K562 (cell line): ENCODE measurements around the gene ZNF485. TPM values are rescaled to one million over a fixed set of nuclear protein-coding genes. Genes with fewer than 3 reads are reported as not detected.

Experiments used
- ATF7 ChIP-seq: fragments of 450-650 bp; IDR thresholded peaks from 2 replicates; pipeline ENCODE4 v1.7.1; 2014; ENCODE audit warnings: mild to moderate bottlenecking, moderate library complexity
- BACH1 ChIP-seq: fragments of 200-800 bp; sonication (Bioruptor generic); IDR thresholded peaks from 2 replicates; pipeline ENCODE4 v1.6.1; 2016; ENCODE audit warnings: missing genetic modification characterization, missing compliant biosample characterization
- C11orf30 ChIP-seq: fragments of 450-650 bp; IDR thresholded peaks from 2 replicates; pipeline ENCODE4 v1.6.1; 2016; ENCODE audit warnings: low read depth, mild to moderate bottlenecking
- EP300 ChIP-seq: IDR thresholded peaks from 2 replicates; pipeline ENCODE4 v1.6.1; 2012; ENCODE audit warnings: low read length, improper control_type of control experiment
- FUS ChIP-seq: fragments of 200-400 bp; formaldehyde crosslinking; optimal IDR thresholded peaks from 2 replicates; pipeline ENCODE3; 2017; ENCODE audit warnings: low read depth, low read length
- JUN ChIP-seq, 2 experiments: sonication (generic) in 1 of 2; formaldehyde crosslinking in 1 of 2; IDR thresholded peaks; 2 replicates each; pipeline versions ENCODE4 v1.6.1 to v1.8.0; 2012 to 2022; ENCODE audit warnings: borderline replicate concordance in 2 of 2, mild to moderate bottlenecking in 2 of 2, improper control_type of control experiment in 1 of 2, low read depth in 1 of 2, low read length in 1 of 2, missing genetic modification reagents in 1 of 2
- JUND ChIP-seq, 2 experiments: IDR thresholded peaks; 2 replicates in 1 of 2; 3 replicates in 1 of 2; pipeline ENCODE4 v1.6.1; 2011; ENCODE audit warnings: borderline replicate concordance in 2 of 2, low read depth in 2 of 2, low read length in 2 of 2, improper control_type of control experiment in 1 of 2, missing biosample characterization in 1 of 2, missing genetic modification characterization in 1 of 2, missing genetic modification reagents in 1 of 2
- LEF1 ChIP-seq: fragments of 450-650 bp; IDR thresholded peaks from 2 replicates; pipeline ENCODE4 v1.6.1; 2016; ENCODE audit warnings: mild to moderate bottlenecking
- NBN ChIP-seq: fragments of 450-650 bp; IDR thresholded peaks from 2 replicates; pipeline ENCODE4 v1.6.1; 2016; ENCODE audit warnings: low read depth, mild to moderate bottlenecking
- NFE2 ChIP-seq: IDR thresholded peaks from 2 replicates; pipeline ENCODE4 v1.6.1; 2014; ENCODE audit warnings: antibody characterized with exemption, low read depth
- STAG1 ChIP-seq: sonication (generic); formaldehyde crosslinking; IDR thresholded peaks from 2 replicates; pipeline ENCODE4 v1.5.0; 2020; ENCODE audit warnings: missing genetic modification reagents, borderline replicate concordance
- TCF3 ChIP-seq: sonication (generic); formaldehyde crosslinking; IDR thresholded peaks from 2 replicates; pipeline ENCODE4 v1.4.0; 2020; ENCODE audit warnings: mild to moderate bottlenecking, missing genetic modification reagents
- TRIM24 ChIP-seq, 2 experiments: fragments of 450-650 bp; IDR thresholded peaks; 2 replicates each; pipeline ENCODE4 v1.6.1; 2016
- ZEB2 ChIP-seq: fragments of 450-650 bp; IDR thresholded peaks from 2 replicates; pipeline ENCODE4 v1.6.1; 2016
- ZNF217 ChIP-seq: sonication (generic); formaldehyde crosslinking; IDR thresholded peaks from 2 replicates; pipeline ENCODE4 v1.8.0; 2022; ENCODE audit warnings: mild to moderate bottlenecking, missing genetic modification reagents
- polyA plus RNA-seq, 8 experiments: library from polyadenylated mRNA; depleted of rRNA in 4 of 8; stranded (reverse) in 5 of 8; unstranded in 3 of 8; fragments of >200 nt; fragmentation: Nextera tagmentation in 2 of 8; fragmentation: Illumina TruSeq in 1 of 8; extraction: Ambion mirVana in 2 of 8; extraction: Trizol in 1 of 8; gene quantifications; 2 replicates each; pipeline versions ENCODE4 v1.2.1 to v1.2.3, GENCODE V29; 2011 to 2014; ENCODE audit warnings: inconsistent platforms in 1 of 8, missing spikeins in 1 of 8
- total RNA-seq, 7 experiments: library from RNA; depleted of rRNA in 6 of 7; stranded (reverse); fragments of >200 nt in 6 of 7; fragmentation: Illumina TruSeq in 2 of 7; extraction: Trizol in 2 of 7; gene quantifications; 2 replicates each; pipeline versions ENCODE4 v1.2.1 to v1.2.3, GENCODE V29; 2011 to 2021; ENCODE audit warnings: low replicate concordance in 1 of 7
- TF ChIP-seq, protein P1 (sequence below), 2 experiments: IDR thresholded peaks in 1 of 2; conservative IDR thresholded peaks in 1 of 2; 2 replicates each; pipeline ENCODE4 v1.6.1; 2016; ENCODE audit warnings: low read depth in 2 of 2, mild to moderate bottlenecking in 1 of 2, missing compliant biosample characterization in 1 of 2, missing genetic modification characterization in 1 of 2, moderate library complexity in 1 of 2
- TF ChIP-seq, protein P2 (sequence below), 2 experiments: fragments of 450-650 bp in 1 of 2; sonication (generic) in 1 of 2; formaldehyde crosslinking in 1 of 2; IDR thresholded peaks in 1 of 2; conservative IDR thresholded peaks in 1 of 2; 2 replicates each; pipeline versions ENCODE4 v1.6.1 to v1.8.1; 2016 to 2023; ENCODE audit warnings: mild to moderate bottlenecking in 2 of 2, moderate library complexity in 2 of 2, inconsistent platforms in 1 of 2, missing genetic modification reagents in 1 of 2

ZNF485 gene
- total and polyA plus RNA-seq, 9 of the 15 experiments (the other 6 are each of a cell fraction or from before 2014, with no cell fraction given): 8.0 to 18.7 (median 11.9) TPM

DNA sequence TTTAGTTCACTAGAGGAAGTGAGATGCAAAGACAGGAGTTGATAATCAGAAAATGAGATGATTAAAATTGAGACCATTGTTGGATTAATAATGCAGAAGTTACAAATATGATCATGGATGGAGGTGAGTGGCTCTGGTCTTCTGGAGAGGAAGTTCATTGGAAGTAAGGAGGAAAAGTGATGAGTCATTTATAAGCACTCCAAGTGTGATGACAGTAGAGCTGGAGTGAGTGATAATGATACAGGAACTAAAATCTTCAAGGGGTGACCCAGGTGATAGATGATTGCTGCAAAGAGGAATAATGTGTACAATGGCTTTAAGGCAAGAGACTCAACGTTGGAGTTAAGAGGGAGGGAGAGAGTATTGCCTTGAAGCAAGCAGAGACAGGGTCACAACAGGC, 21.7 kb downstream of the ZNF485 start (continued):
- TF ChIP-seq BACH1 (tag) (peak; percentile 47; the same call in 1 of the 2 replicates), LEF1 (no peak), EP300 (peak; percentile 40; the same call in 1 of the 2 replicates), FUS (no peak), C11orf30 (peak; percentile 94), STAG1 (no peak), NFE2 (peak; percentile 84), JUND (IDR thresholded peaks at IDR 0.05; ENCODE audit: borderline replicate concordance, low read depth, low read length) (peak; percentile 80), JUND (tag; IDR thresholded peaks at IDR 0.05; ENCODE audit: borderline replicate concordance, low read depth, low read length) (peak; percentile 71; the same call in 2 of the 3 replicates), ZNF217 (no peak), JUN (IDR thresholded peaks at IDR 0.05; ENCODE audit: borderline replicate concordance, low read depth, low read length) (0 out of 2 replicates have a peak, but pooled peaks have one; percentile 28), JUN (CRISPR knock-in tag; IDR thresholded peaks at IDR 0.05; ENCODE audit: borderline replicate concordance) (no peak), ATF7 (0 out of 2 replicates have a peak, but pooled peaks have one; percentile 19), TRIM24 (IDR thresholded peaks at IDR 0.05) (peak; percentile 52 to 75; a peak in 3 of 4 replicates), TCF3 (peak; percentile 52), NBN (no peak), ZEB2 (0 out of 2 replicates have a peak, but pooled peaks have one; percentile 71)
- TF ChIP-seq, protein P1, sequence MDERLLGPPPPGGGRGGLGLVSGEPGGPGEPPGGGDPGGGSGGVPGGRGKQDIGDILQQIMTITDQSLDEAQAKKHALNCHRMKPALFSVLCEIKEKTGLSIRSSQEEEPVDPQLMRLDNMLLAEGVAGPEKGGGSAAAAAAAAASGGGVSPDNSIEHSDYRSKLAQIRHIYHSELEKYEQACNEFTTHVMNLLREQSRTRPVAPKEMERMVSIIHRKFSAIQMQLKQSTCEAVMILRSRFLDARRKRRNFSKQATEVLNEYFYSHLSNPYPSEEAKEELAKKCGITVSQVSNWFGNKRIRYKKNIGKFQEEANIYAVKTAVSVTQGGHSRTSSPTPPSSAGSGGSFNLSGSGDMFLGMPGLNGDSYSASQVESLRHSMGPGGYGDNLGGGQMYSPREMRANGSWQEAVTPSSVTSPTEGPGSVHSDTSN (CRISPR knock-in tag; IDR thresholded peaks at IDR 0.05; ENCODE audit: low read depth): no peak
- TF ChIP-seq, protein P1 (tag; conservative IDR thresholded peaks at IDR 0.05; ENCODE audit: low read depth): peak; percentile 70
- TF ChIP-seq, protein P2, sequence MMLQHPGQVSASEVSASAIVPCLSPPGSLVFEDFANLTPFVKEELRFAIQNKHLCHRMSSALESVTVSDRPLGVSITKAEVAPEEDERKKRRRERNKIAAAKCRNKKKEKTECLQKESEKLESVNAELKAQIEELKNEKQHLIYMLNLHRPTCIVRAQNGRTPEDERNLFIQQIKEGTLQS (IDR thresholded peaks at IDR 0.05): peak; percentile 81
- TF ChIP-seq, protein P2 (CRISPR knock-in tag; conservative IDR thresholded peaks at IDR 0.05): no peak
